Measurements from ENCODE around the gene FCRLA.
"Not testable (repeated sequence)": the region's sequence is repeated elsewhere in the genome, so short reads cannot be mapped to it uniquely, and the experiment has no call there.

GRCh38 chr1:161693020-161693712 is 13.9 kb upstream of the FCRLA start:
- not testable (repeated sequence) for TF ChIP-seq CTCF, POLR2A (IDR thresholded peaks at IDR 0.05)

Measured in thyroid gland (tissue), 4 donors.